ENCODE data around the gene RSL1D1.
A peak's percentile ranks its signal among the peaks of the same experiment; 100 is the strongest.
"Not testable (repeated sequence)": the region's sequence is repeated elsewhere in the genome, so short reads cannot be mapped to it uniquely, and the experiment has no call there.

RSL1D1 gene

DNA sequence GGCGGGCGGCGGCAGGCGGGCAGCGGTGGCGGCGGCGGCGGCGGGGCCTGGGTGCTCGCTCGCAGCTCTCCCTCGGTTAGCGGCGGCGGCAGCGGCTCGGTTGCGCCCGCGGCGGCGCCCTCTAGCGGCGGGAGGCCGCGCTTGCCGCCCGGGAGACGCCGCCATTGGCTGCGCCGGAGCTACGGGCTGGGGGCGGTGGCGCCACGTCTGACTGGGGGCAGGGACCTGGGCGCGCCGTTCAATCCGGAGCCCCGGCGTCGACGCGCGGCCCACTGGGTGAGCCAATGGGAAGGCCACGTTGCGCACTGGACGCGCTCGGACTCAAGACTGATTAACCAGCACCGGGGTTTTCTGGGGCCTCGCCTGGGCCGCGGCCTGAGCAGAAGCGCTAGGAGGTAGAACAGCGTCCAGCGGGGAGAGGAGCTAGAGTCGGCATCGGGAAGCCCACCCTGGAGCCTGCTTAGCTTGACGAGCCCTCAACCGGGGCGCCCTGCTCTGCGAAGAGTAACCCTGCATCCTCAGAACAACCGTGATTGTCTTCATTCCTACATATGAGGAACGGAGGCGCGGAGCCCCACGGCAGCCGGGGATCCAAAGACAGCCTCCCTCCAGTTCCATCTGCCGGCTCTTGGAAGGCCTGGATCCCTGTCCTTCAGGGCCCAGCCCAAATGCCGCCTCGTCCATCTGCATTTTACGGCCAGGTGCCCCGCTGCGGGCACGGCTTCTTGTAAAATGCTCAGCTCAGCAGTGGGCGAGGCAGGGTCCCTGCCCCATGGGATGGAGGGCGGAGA, 54.0 kb downstream of the RSL1D1 start, which contains the start of gene ZC3H7A:
TSS of gene ZC3H7A (minus strand) at position 93 of the 791 bp plus-strand sequence. CDS start 14,904 bp downstream, outside the sequence.
- DNase-seq (ENCODE audit: low read depth), result peak; percentile 95

DNA sequence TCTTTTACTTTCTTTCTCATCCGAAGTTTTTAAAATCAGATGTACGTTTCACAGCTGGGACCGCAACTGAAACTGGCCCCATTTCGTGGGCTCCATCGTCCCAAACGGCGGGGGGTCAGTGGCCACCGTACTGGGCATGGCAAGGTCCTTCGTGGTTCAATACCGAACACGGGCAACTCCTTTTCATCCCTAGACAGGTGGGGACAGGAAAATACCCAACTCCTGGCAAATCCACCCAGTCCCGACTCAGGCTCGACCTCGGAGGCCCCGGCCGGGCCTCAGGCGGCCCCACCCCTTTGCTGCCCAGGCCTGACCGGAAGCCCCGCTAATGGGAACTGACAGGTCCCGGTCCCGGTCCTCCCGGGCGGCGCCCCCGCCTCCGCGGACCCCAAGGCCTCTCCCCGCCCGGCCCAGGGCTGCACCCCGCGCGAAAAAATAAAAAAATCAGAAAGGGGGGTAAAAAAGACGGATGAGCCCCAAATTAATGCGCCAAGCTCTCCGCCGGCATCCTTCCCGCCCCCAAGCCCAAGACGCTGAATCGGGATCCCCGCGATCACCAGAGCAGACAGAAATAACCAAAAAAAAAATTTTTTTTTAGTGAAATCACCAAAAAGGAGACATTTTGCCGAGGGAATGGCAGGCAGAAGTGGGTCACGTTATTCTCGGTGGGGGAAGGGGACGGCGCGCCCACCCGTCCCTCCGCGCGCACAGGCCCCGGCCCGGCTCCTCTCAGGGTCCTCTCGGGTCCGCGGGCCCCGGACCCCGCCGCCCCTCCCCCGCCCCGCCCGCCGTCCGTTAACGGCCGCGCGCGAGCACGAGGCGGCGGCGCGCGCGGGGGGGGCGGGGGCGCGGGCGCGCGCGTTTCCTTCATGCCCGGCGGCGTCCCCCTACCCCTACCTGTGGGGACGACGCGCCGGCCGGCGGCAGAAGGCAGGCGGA, 54.8 kb downstream of the RSL1D1 start:
- DNase-seq (ENCODE audit: low read depth), result no peak

DNA sequence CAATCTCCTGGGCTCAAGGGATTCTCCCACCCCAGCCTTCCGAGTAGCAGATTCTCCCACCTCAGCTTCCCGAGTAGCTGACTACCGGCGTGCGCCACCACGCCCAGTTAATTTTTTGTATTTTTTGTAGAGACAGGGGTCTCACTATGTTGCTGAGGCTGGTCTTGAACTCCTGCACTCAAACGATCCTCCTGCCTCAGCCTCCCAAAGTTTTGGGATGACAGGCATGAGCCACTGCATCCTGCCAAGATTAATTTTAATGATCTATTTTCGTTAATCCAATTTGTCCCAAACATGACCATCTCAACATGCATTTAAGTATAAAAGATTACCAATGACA, 55.5 kb downstream of the RSL1D1 start:
- no peak for DNase-seq (ENCODE audit: low read depth)

DNA sequence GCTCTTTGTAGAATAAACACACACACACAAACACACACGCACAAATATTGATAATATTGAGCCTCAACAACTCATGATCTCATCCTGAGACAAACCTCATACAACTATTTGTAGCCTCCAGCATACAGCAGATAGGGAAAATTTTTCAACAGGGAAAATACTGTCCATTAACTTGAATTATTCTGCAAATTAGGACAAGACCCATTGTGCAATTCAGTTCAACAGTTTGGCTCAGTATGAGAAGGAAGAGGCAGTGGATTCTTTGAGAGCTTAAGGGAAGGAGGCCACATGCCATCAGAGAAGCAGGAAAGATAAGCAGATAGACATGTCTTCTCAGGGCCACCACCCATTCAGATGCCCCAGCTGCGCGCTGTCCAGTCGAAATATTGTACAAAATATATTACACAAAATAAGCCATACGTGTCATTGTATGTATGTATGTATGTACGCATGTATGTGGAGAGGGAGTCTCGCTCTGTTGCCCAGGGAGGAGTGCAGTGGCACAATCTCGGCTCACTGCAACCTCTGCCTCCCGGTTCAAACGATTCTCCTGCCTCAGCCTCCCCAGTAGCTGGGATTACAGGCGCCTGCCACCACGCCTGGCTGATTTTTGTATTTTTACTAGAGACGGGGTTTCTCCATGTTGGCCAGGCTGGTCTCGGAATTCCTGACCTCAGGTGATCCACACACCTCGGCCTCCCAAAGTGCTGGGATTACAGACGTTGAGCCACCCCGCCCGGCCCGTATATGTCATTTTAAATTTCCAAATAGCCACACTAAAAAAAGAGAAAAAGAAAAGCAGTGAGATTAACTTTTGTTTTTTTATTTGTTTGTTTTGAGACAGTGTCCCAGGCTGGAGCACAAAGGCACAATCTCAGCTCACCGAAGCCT, 56.1 kb downstream of the RSL1D1 start:
- no peak for DNase-seq (ENCODE audit: low read depth)

DNA sequence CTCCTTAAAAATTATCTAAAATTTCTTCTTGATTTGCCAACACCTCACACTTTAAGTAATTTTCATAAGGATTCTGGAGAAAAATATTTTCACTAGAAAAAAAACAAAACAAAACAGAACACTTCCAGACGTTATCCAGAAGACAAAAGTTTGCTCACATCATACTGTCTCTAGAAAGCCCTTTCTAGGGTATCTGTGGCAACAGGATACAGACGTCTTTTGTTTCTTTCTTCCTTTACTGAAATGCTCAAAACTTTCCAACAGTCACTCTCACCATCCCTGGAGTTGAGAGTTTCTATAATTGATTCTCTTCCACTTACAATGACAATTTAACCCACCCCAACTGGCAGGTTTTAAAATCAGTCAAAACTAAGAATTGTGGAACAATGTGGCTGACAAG, 56.9 kb downstream of the RSL1D1 start:
- DNase-seq (ENCODE audit: low read depth), result no peak

DNA sequence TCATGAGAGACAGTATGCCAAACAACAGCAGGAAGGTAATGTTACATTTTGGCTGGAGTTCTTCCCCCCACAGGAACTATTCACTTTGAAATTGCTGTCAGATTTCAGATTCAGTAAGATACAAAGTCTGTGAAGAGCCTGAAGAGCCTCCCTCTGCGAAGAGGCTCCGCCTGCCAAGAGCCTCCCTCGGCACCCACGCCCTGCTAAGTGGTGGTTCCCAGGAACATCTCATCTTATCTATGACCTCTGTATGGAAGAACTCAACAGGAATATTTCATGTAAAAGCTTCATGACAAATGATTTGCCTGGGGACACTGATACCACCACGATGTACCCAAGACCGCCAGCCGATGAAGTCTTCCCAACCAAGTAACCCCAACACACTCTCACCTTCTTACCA, 57.5 kb downstream of the RSL1D1 start:
- no peak for DNase-seq (ENCODE audit: low read depth)

DNA sequence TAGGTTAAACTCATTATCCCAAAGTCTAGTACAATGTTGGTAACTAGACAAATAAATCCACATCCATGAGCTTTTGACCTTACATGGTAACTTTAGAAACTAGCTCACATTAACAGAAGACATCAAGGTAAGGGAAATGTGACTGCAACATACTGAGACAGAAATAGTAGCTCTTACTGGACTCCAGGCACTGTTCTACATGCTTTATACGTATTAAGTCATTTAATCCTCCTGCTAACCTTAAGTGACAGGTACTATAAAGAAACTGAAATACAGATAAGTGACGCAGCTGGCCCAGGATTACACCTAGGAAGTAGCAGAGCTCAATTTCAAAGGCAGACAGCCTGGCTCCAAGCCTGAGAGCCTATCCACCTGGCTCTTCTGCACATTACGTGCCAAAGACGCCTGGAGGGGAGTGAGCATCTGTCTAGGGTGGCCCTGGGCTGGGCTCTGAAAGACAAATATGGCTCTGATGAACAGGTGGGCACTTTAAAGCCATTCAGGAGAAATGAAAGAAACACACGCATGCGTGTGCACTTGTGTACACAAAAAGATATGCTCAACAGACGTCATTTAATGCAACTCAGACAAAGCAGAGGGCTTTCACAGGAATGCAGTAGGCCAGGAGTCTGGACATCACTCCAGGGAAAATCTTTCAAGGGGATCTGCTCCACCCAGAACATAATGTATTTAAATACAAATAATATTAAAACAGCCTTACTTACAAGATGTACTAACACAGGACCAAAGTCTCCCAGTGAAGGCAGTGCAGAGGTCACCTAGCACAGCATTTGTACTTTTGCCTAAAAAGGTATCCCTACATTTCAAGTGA, 58.7 kb downstream of the RSL1D1 start:
- no peak for DNase-seq (ENCODE audit: low read depth)

DNA sequence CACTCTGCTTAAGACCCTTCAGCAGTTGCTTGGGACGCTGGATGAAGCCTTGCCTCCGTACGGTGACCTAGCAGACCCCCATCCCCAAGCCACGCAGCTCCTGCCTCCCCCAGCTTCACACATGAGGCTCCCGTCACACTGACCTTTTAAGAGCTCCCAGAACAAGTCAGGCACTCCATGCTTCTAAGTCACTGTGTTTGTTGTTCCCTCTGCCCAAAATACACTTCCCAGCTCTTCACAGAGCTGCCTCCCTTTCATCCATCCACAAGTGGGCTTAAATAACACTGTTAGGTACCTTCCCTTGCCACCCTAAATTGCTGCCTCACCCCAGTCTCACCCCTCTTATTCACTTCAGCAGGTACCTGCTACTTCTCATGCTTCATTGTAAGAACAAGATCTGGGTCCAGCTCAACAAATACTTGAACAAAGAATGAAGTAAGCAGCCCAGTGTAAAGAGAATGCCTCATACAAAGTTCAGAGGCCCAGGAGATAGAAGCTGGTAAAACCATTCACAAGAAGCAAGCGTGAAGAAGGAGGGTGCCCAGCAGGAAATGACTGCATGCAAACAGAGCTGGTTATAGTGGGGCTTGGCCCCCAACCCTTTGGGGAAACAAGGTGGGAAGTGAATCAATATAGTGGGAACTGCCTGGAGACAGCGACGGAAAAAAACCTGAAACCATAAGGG, 60.1 kb downstream of the RSL1D1 start:
- no peak for DNase-seq (ENCODE audit: low read depth)

DNA sequence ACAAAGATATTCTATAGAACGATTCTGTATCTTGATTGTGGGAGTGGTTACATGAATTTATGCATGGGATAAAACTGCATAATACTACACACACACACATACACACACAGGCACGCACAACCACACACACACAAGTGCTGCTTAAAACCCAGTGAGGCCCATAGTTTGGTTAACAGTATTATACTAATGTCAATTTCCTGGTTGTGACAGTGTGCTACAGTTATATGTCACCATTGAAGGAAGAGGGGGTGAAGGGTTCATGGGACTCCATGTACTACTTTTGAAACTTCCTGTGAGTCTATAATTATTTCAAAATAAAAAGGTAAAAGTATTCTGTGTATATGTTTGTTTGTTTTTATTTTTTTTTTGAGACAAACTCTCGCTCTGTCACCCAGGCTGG, 62.4 kb downstream of the RSL1D1 start:
- no peak for DNase-seq (ENCODE audit: low read depth)

DNA sequence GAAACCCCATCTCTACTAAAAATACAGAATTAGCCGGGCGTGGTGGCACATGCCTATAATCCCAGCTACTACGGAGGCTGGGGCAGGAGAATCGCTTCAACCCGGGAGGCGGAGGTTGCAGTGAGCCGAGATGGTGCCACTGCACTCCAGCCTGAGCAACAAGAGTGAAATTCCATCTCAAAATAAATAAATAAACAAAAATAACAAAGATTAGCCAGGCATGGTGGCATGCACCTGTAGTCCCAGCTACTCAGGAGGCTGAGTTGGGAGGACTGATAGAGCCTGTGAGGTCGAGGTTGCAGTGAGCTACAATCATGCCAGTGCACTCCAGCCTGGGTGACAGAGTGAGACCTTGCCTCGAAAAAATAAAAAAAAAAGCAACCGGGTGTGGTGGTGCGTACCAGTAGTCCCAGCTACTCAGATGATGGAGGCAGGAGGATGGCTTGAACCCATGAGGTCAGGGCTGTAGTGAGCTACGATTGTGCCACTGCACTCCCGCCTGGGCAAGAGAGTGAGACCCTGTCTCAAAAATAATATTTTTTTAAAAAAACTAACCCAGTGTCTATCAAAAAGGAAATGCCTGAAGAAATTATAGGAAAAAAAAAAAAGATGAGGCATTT, 66.3 kb downstream of the RSL1D1 start:
- DNase-seq (ENCODE audit: low read depth), result not testable (repeated sequence)

DNA sequence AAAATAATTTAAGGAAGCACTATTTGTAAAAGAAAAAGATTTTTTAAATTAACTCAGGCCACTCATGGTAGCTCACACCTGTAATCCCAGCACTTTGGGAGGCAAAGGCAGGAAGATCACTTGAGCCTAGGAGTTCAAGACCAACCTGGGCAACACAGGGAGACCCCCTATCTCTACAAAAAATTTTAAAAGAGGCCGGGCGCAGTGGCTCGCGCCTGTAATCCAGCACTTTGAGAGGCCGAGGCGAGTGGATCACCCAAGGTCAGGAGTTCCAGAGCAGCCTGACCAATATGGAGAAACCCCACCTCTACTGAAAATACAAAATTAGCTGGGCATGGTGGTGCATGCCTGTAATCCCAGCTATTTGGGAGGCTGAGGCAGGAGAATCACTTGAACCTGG, 67.0 kb downstream of the RSL1D1 start:
- DNase-seq (ENCODE audit: low read depth), result not testable (repeated sequence)

DNA sequence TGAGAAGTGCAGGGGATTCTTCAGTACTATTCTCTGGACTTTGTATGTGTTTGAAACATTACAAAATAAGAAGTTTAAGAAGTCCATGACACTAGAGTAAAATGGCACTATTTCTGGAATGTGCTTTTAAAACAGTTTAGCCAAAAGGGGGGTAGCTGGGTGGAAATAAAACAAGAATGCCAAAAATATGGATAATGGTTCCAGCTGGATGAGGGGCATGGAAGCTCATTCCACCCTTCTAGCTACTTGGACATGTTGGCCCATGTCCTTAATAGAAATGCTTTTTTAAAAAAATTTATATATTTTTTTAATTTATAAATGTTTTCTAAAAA, 67.3 kb downstream of the RSL1D1 start:
- no peak for DNase-seq (ENCODE audit: low read depth)
